ENCODE measurements around the gene SEC23IP.
A peak's percentile ranks its signal among the peaks of the same experiment; 100 is the strongest.

Gene SEC23IP

GRCh38 chr10:119853574-119853973 lies 39.0 kb upstream of the SEC23IP start:
- Histone ChIP-seq H3K4me2 (ENCODE audit: low read depth, low read length) (no peak overlapping the region), H3K4me3 (ENCODE audit: low read length) (no peak overlapping the region), H3K9ac (ENCODE audit: low read length) (no peak overlapping the region), H3K36me3 (replicated peaks; ENCODE audit: insufficient read depth, low read length) (peaks cover 33% of the 10 kb centered on the region), H3K4me1 (ENCODE audit: low read length) (no peaks in the 10 kb centered on the region), H4K20me1 (ENCODE audit: insufficient read depth, low read length) (0 out of 2 replicates have a peak, but pooled peaks cover 12% of the 10 kb centered on the region), H2AFZ (ENCODE audit: low read length) (no peak overlapping the region), H3K79me2 (ENCODE audit: low read length) (peaks cover 35% of the 10 kb centered on the region), H3K9me2 (replicated peaks; ENCODE audit: insufficient read depth, low read length) (no peaks in the 10 kb centered on the region), H3K27me3 (replicated peaks; ENCODE audit: insufficient read depth, low read length) (no peaks in the 10 kb centered on the region), H3K27ac (ENCODE audit: low read length) (no peak overlapping the region), H3F3A (ENCODE audit: insufficient read depth, low read length) (0 out of 2 replicates have a peak, but pooled peaks cover 4% of the 10 kb centered on the region), H3K9me3 (replicated peaks; ENCODE audit: insufficient read depth, low read length) (no peaks in the 10 kb centered on the region)
- TF ChIP-seq CTCF (IDR thresholded peaks at IDR 0.05; ENCODE audit: low read length) (no peak), EZH2phosphoT487 (IDR thresholded peaks at IDR 0.05; ENCODE audit: low read length) (no peak), EZH2 (optimal IDR thresholded peaks at IDR 0.05; ENCODE audit: low read depth, low read length) (no peak)
- DNase-seq, result no peak

GRCh38 chr10:119858063-119858462 lies 34.5 kb upstream of the SEC23IP start:
- no peaks in the 10 kb centered on the region for H3K9me2 ChIP-seq (replicated peaks; ENCODE audit: insufficient read depth, low read length)
- H3K79me2 ChIP-seq (ENCODE audit: low read length), result peaks cover 67% of the 10 kb centered on the region
- no peak overlapping the region for H3K4me2 ChIP-seq (ENCODE audit: low read depth, low read length)
- H3K27me3 ChIP-seq (replicated peaks; ENCODE audit: insufficient read depth, low read length), result no peaks in the 10 kb centered on the region
- no peak overlapping the region for H2AFZ ChIP-seq (ENCODE audit: low read length)
- peaks cover 7% of the 10 kb centered on the region; the same call in 1 of the 2 replicates for H3F3A ChIP-seq (ENCODE audit: insufficient read depth, low read length)
- 0 out of 2 replicates have a peak, but pooled peaks cover 4% of the 10 kb centered on the region for H3K4me1 ChIP-seq (ENCODE audit: low read length)
- TF ChIP-seq EZH2 (optimal IDR thresholded peaks at IDR 0.05; ENCODE audit: low read depth, low read length) (no peak), EZH2phosphoT487 (IDR thresholded peaks at IDR 0.05; ENCODE audit: low read length) (no peak), CTCF (IDR thresholded peaks at IDR 0.05; ENCODE audit: low read length) (no peak)
- H4K20me1 ChIP-seq (ENCODE audit: insufficient read depth, low read length), result peaks cover 54% of the 10 kb centered on the region
- H3K4me3 ChIP-seq (ENCODE audit: low read length), result no peak overlapping the region
- H3K9me3 ChIP-seq (replicated peaks; ENCODE audit: insufficient read depth, low read length), result no peaks in the 10 kb centered on the region
- H3K27ac ChIP-seq (ENCODE audit: low read length), result no peak overlapping the region
- peaks cover 20% of the 10 kb centered on the region for H3K36me3 ChIP-seq (replicated peaks; ENCODE audit: insufficient read depth, low read length)
- H3K9ac ChIP-seq (ENCODE audit: low read length), result no peak overlapping the region
- DNase-seq, result no peak

GRCh38 chr10:119859420-119860258 lies 32.9 kb upstream of the SEC23IP start:
- no peaks in the 10 kb centered on the region for H3K9me3 ChIP-seq (replicated peaks; ENCODE audit: insufficient read depth, low read length)
- H2AFZ ChIP-seq (ENCODE audit: low read length), result no peak overlapping the region
- H3K79me2 ChIP-seq (ENCODE audit: low read length), result peaks cover 83% of the 10 kb centered on the region
- no peak overlapping the region for H3K27ac ChIP-seq (ENCODE audit: low read length)
- peaks cover 17% of the 10 kb centered on the region for H3K36me3 ChIP-seq (replicated peaks; ENCODE audit: insufficient read depth, low read length)
- no peaks in the 10 kb centered on the region for H3K27me3 ChIP-seq (replicated peaks; ENCODE audit: insufficient read depth, low read length)
- H3K4me1 ChIP-seq (ENCODE audit: low read length), result 0 out of 2 replicates have a peak, but pooled peaks cover 4% of the 10 kb centered on the region
- H3K9me2 ChIP-seq (replicated peaks; ENCODE audit: insufficient read depth, low read length), result no peaks in the 10 kb centered on the region
- no peak overlapping the region for H3K4me2 ChIP-seq (ENCODE audit: low read depth, low read length)
- H3K9ac ChIP-seq (ENCODE audit: low read length), result no peak overlapping the region
- H3F3A ChIP-seq (ENCODE audit: insufficient read depth, low read length), result peaks cover 7% of the 10 kb centered on the region; the same call in 1 of the 2 replicates
- no peak overlapping the region for H3K4me3 ChIP-seq (ENCODE audit: low read length)
- peaks cover 63% of the 10 kb centered on the region for H4K20me1 ChIP-seq (ENCODE audit: insufficient read depth, low read length)
- no peak for TF ChIP-seq EZH2phosphoT487 (IDR thresholded peaks at IDR 0.05; ENCODE audit: low read length)
- TF ChIP-seq CTCF (IDR thresholded peaks at IDR 0.05; ENCODE audit: low read length), result peak; percentile 63
- no peak for TF ChIP-seq EZH2 (optimal IDR thresholded peaks at IDR 0.05; ENCODE audit: low read depth, low read length)
- DNase-seq, result peak; percentile 59

Measured in MM.1S (cell line).